22Rv1 (cell line): ENCODE data around the gene SUCLG2.

Source experiments
- ZFX ChIP-seq: fragments of 450-650 bp; IDR thresholded peaks from 2 replicates; pipeline ENCODE4 v1.6.1; 2017; ENCODE audit warnings: antibody characterized with exemption, borderline replicate concordance
- TF ChIP-seq, protein P1 (sequence below): fragments of 450-650 bp; IDR thresholded peaks from 2 replicates; pipeline ENCODE4 v1.5.1; 2017; ENCODE audit warnings: mild to moderate bottlenecking

DNA sequence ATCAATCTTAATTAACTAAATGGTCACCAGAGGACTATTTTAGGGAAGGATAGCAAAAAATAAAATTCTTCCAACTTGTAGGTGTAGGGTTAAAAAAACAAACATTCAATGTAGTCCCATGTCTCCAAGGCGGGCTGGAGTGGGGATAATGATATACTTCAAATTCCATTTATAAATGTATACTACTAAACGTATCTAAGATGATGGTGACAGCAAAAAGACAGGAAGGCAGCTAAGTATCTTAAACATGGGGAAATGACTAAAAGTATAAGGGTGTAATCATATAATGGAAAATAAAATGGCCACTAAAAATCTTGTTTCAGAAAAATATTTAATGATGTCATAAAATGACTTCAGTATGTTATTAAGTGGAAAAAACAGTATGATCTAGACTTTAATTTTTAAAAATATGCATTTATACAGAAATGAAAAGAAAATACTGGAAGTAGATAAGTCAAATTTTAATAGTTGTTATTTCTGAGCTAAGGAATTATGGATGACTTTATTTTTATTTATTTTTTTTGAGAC, 181.7 kb downstream of the SUCLG2 start:
- TF ChIP-seq, protein P1, sequence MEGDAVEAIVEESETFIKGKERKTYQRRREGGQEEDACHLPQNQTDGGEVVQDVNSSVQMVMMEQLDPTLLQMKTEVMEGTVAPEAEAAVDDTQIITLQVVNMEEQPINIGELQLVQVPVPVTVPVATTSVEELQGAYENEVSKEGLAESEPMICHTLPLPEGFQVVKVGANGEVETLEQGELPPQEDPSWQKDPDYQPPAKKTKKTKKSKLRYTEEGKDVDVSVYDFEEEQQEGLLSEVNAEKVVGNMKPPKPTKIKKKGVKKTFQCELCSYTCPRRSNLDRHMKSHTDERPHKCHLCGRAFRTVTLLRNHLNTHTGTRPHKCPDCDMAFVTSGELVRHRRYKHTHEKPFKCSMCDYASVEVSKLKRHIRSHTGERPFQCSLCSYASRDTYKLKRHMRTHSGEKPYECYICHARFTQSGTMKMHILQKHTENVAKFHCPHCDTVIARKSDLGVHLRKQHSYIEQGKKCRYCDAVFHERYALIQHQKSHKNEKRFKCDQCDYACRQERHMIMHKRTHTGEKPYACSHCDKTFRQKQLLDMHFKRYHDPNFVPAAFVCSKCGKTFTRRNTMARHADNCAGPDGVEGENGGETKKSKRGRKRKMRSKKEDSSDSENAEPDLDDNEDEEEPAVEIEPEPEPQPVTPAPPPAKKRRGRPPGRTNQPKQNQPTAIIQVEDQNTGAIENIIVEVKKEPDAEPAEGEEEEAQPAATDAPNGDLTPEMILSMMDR: no peak
- no peak for TF ChIP-seq ZFX
